Measurements from ENCODE around the gene MAGI2. TPM values are rescaled to one million over a fixed set of nuclear protein-coding genes. Genes with fewer than 3 reads are reported as not detected.
A peak's percentile ranks its signal among the peaks of the same experiment; 100 is the strongest.
"Not testable (repeated sequence)": the region's sequence is repeated elsewhere in the genome, so short reads cannot be mapped to it uniquely, and the experiment has no call there.

Gene MAGI2
- total RNA-seq, 1 donor from 2014 or later, result 0.40 TPM

GRCh38 chr7:78677391-78677790, 776.1 kb downstream of the MAGI2 start:
- DNase-seq (ENCODE audit: low read depth in 2 of 2), result no peak

DNA sequence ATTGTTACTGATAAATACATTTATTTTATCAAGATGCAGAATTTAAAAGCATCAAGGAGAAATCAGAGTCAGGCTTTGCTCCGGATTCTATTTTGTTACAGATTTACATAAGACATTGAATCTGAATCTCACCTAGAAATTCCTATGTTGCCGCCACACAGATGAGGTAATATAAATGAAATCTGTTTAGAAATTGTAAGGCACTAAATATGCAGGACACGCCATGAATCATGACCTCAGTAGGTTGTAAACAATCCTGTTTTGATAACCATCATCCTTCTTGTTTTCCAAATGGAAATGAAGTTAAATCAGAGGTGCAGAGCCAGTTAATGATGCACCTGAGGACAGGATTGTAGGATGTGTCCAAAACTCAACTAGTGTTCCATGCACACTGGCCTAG, 778.0 kb downstream of the MAGI2 start:
- no peak for DNase-seq (ENCODE audit: low read depth in 2 of 2)

GRCh38 chr7:78673272-78673671, 780.2 kb downstream of the MAGI2 start:
- no peak for DNase-seq (ENCODE audit: low read depth in 2 of 2)

- DNase-seq (ENCODE audit: low read depth in 2 of 2), result no peak
Observed at GRCh38 chr7:78662939-78663338, 790.5 kb downstream of the MAGI2 start.

GRCh38 chr7:78649976-78650375, 803.5 kb downstream of the MAGI2 start:
- no peak for DNase-seq (ENCODE audit: low read depth in 2 of 2)

GRCh38 chr7:78649236-78649635, 804.2 kb downstream of the MAGI2 start:
- no peak for DNase-seq (ENCODE audit: low read depth in 2 of 2)

DNA sequence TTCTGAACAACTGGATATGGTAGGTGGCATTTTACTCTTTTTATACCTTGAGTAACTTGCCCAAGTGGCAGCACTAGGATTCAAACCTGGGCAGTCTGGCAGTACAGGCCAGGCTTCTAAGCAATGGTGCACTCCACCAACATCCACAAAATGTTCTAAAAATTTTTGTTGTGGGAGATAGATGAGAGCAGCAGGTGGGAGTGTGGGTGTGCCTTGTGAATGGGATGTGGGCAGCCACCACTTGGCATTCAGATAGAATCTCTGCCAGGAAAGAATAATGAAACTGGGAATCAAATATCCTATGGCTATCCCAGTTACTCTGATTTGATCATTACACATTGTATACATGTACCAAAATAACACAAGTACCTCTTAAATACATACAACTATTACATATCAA, 810.7 kb downstream of the MAGI2 start:
- DNase-seq (ENCODE audit: low read depth in 2 of 2), result no peak

GRCh38 chr7:78638364-78638763, 815.1 kb downstream of the MAGI2 start:
- no peak for DNase-seq (ENCODE audit: low read depth in 2 of 2)

DNA sequence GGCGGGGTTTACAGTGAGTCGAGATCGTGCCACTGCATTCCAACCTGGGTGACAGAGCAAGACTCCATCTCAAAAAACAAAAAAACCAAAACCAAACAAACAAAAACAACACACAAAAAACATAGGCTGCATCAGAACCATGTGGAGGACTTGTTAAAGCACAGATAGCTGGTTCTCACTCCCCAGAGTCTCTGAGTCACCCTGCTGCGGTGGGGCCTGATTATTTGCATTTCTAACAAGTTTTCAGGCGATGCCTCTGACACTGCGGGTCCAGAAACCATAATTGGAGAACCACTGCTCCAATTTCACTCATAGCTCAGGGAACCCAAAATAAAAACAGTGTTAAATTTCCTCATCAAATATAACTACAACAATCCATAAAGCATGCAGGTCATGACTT, 816.7 kb downstream of the MAGI2 start:
- DNase-seq (ENCODE audit: low read depth in 2 of 2), result no peak

- DNase-seq (ENCODE audit: low read depth in 2 of 2), result no peak
Observed at GRCh38 chr7:78635026-78635793, 818.3 kb downstream of the MAGI2 start.

DNA sequence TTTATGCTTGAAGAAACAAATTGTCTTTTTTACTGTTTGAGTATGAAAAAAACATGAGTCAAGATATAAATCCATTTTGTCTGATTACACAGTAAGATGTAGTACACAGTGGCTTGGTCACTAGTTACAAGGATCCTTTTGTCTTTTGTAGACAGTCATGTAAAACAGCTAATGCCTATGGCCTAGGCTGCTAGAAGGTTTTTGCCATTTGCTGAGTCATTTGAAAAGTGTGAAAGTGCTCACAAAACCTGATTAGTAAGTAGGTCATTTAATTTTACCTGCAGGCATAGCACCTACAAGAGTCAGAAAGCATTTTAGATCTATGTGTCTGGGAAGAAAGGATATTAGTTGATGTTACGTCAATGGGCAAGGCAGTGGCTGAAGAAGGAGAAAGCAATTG, 819.4 kb downstream of the MAGI2 start:
- no peak for DNase-seq (ENCODE audit: low read depth in 2 of 2)

DNA sequence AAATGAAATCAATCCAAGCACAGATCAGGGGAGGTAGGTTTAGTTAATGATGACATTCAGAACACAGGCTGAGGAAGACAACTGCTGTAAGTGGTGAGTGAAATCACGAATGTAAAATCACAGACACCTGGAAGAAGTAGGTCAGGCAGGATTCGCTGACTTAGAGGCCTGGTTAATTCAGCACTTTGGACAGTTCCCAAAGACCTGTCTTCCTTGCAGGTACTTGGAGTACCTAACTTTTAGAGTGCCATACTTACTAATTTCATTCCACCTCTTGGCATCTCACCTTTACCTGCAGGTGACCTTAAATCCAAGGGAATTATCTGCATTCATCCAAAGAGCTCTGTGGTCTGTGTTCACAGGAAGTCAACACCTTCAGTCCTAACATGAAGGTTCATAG, 832.5 kb downstream of the MAGI2 start:
- DNase-seq (ENCODE audit: low read depth in 2 of 2), result no peak

GRCh38 chr7:78616539-78616938, 836.9 kb downstream of the MAGI2 start:
- no peak for DNase-seq (ENCODE audit: low read depth in 2 of 2)

- DNase-seq (ENCODE audit: low read depth in 2 of 2), result no peak
Observed at GRCh38 chr7:78609281-78609680, 844.2 kb downstream of the MAGI2 start.

- DNase-seq (ENCODE audit: low read depth in 2 of 2), result no peak
Observed at GRCh38 chr7:78607099-78607498, 846.4 kb downstream of the MAGI2 start.

GRCh38 chr7:78605119-78605518, 848.3 kb downstream of the MAGI2 start:
- DNase-seq (ENCODE audit: low read depth in 2 of 2), result no peak

- DNase-seq (ENCODE audit: low read depth in 2 of 2), result no peak
Observed at GRCh38 chr7:78601728-78602127, 851.7 kb downstream of the MAGI2 start.

DNA sequence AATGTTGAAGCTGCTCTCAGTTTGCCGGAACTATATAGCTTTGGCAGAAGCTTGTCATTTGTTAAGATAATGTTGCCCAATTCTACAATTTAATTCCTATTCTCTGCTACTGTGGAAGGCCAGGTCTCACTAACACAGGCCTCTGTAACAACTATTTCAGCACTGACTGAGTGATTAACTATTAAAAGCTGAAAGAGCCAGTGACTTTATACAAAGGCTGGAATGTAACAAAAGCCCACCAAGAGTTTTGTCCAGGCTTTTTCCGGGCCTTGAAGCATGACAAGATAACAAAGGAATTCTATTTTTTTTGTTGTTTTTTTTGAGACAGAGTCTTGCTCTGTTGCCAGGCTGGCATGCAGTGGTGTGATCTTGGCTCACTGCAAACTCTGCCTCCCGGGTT, 859.3 kb downstream of the MAGI2 start:
- no peak for DNase-seq (ENCODE audit: low read depth in 2 of 2)

DNA sequence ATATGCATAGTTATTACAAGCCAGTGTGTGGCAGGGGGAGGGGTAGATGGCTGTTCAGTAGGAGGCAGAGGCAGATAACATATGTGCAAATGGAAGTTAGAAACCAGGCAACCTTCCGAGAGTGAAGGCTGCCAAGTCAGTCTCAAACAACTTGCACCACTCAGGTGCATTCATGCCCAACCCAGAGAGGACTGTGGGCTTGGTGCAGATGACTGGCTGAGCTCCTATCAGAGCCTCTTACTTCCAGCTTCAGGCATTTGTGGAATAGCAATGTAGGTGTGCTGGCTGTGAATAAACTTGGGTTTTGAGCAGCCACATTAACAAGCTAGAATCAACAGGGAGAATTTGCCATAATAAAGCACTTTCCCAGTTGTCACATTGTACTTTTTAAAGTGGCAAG, 865.1 kb downstream of the MAGI2 start:
- DNase-seq (ENCODE audit: low read depth in 2 of 2), result no peak

DNA sequence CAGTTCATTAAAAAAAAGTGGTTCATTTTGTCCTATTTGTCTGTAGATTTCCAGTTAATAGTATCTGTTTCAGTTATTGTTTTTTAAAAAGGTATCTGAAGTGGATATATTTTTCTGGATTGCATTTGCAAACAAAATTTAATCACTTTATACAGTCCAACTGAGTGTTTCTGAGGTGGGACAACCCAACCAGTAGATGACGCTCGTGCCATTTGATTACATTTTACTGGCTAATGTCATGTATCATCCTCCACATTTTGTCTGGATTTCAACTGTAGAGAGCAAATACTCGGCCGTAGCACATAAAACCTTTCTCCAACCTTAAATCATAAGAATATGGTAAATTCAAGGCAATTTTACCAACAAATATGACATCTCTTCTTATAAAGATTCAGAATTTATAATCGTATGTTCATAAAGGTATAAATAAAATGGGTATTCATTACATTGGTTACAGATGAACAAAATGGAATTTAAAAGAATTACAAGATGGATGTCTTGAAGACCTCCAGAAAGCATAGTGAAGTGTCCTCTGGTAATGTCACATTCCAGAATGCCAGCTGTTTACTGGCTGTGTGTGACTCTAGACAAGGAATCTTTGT, 865.9 kb downstream of the MAGI2 start:
- DNase-seq (ENCODE audit: low read depth in 2 of 2), result peak in 1 of 2 donors; percentile 4

DNA sequence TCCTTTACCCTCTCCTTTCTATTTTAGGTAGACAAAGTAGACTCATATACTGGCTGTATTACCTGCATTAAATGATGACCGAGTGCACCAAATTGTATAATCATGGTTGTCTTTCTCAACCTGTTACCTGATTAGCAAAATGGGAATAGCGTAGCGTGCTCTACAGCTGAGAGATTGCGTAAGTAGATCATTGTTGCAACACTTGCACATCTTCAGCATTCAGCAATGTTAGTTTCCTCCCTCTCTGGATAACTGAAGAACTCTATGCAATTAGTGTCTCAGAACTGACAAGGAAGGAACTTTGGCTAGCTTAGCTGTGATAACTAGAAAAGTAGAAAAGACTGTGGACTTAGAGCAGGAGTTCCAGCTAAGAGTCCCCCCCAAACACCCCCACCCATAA, 867.5 kb downstream of the MAGI2 start:
- no peak for DNase-seq (ENCODE audit: low read depth in 2 of 2)

- no peak for DNase-seq (ENCODE audit: low read depth in 2 of 2)
Observed at GRCh38 chr7:78578686-78579085, 874.8 kb downstream of the MAGI2 start.

DNA sequence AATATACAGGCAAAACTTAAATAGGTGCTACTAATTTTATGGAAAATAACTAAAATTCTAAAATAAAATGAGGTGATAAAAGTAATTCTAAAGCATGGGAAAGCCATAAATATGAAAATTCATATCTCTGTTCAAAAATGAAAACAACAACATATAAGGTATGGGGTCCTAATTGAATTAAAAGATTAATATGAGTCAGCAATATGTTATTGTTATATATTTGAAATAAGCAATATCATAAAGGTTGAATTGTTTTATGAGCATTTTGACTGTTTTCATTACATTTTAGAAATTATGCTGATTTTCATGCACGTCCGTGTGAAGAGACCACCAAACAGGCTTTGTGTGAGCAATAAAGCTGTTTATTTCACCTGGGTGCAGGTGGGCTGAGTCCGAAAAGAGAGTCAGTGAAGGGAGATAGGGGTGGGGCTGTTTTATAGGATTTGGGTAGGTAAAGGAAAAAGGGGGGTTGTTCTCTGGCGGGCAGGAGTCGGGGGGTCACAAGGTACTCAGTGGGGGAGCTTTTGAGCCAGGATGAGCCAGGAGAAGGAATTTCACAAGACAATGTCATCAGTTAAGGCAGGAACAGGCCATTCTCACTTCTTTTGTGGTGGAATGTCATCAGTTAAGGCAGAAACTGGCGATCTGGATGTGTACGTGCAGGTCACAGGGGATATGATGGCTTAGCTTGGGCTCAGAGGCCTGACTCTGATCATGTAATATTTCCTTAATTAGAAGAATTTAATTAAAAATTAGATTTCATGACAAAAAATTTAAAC, 876.1 kb downstream of the MAGI2 start:
- DNase-seq (ENCODE audit: low read depth in 2 of 2), result not testable (repeated sequence)

Measured in lung microvascular endothelial cell (primary cell).